ENCODE measurements around the gene KRT78. TPM values are rescaled to one million over a fixed set of nuclear protein-coding genes. Genes with fewer than 3 reads are reported as not detected.
"Not testable (repeated sequence)": the region's sequence is repeated elsewhere in the genome, so short reads cannot be mapped to it uniquely, and the experiment has no call there.

KRT78 gene
- polyA plus RNA-seq, 5 donors: 0.16 TPM; not detected in 4

- no peak for DNase-seq
Measured at GRCh38 chr12:52872644-52873389, 24.0 kb upstream of the KRT78 start.

DNA sequence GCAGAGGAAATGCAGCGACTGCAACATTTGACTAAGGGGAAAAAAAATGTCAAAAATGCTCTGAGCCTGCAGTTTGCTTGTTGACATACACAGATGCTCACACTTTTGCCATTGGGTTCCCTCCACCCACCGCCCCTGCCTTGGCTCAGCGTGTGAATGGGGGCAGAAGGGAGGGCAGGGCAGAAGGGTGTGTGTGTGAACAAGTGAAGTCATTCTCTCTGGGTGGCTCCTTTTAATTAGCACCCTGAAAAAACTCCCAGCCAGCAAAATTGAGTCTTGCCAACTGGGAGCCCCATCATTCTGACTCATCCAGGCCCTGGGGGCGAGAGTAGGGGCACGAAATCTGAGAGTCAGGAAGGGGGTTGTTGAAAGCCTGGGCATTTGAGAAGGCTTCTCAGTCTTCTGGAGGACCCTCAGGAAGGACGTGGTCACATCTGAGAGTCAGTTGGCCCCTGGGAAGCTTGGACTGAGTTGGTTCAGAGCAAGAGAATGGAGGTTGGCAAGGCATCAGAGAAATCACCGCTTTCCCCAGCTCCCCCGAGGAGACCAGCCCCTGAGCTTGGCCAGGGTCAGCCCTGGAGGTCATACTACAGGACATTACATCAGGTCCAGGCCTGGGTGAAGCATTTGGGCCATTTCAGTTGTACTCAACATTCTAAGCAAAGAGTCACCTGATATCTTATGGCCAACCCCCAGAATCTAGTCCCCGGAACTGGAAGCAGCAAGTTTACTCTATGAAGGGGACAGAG, 22.7 kb upstream of the KRT78 start:
- DNase-seq: no peak

DNA sequence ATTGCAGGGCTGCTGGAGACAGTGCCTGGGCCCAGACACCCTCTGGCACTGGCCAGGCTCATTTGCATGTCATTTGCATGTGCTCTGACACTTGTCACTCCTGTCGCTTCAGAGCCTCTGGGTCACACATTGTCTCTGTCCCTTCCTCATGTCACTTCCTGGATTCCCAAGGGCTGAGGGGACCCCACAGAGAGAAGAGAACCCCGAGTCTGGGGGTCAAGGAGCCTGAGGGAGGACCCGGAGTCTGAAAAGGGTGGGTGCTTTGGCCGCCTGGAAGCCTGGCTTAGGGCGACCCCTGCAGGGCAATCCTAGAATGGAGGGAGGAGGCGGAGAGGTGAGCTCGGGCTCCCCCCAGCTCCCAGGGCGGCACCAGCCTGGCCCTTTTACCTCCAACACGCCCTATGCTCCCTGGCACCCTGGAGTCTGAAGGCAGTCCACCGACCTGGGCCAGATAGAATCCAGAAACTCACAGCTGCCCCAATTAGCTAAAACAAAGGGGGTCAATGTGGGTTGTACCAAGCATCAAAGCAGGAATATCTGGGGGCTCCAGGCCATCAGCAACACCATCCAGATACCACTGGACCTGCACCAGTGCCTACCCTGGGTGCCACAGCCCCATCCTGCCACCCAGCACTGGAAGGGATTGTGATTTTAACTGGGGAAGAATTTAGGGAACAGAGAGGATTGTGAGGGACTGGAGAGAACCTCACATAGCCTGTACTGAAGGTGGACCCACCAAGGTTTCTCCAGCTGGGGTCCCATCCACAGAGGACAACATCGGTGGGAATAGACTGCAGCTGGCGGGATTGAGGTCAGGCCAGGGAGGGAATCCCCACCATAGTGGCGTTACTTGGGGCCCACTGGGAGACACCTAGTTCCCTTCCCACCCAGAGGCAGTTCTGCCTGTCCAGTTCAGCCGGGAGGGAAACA, 21.8 kb upstream of the KRT78 start:
- no peak for DNase-seq

DNA sequence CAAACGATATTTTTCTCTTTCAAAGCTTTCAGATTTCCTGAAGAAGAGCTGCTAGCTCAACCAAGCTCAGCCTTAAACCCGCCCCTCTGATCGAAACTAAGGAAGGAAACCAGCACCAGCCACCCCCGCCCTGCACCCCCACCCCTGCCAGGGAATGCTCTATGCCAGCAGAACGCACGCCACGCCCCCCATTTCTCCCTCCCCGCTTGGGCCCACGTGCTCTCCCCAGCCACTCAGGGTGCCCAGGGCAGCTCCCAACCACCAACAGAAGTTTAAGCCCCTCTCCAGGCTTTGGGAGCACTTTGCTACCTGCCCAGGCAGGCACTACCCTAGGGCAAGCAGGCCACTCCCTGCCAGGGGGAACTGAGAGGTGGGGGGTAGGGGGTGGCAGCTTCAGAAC, 18.8 kb upstream of the KRT78 start:
- DNase-seq: no peak

DNA sequence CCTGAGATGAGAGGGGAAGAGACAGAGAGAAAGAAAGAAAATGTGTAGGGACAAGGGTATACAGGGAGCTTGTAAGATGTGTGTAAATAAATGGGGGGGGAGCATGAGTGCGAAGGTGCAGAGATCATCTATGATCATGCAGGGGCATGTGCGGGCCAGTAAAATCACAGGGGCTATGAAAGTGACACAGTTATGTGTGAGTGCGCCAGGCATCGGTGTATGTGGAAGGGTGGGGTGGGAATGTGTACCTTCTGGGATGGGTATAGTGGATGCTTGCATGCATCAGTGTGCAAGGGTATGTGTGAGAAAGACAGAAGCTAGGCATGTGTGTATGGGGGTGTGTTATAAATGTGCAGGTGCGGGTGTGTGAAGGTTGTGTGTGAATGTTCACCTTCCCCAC, 18.4 kb upstream of the KRT78 start:
- no peak for DNase-seq

- DNase-seq: peak in 1 of 2 donors; percentile 54
Measured at GRCh38 chr12:52865090-52865944, 16.5 kb upstream of the KRT78 start.

GRCh38 chr12:52862023-52862422, 13.2 kb upstream of the KRT78 start:
- no peak for DNase-seq

GRCh38 chr12:52861511-52861910, 12.7 kb upstream of the KRT78 start:
- no peak for DNase-seq

- DNase-seq: no peak
Measured at GRCh38 chr12:52860102-52860823, 11.5 kb upstream of the KRT78 start.

GRCh38 chr12:52857500-52857899, 8.7 kb upstream of the KRT78 start:
- no peak for DNase-seq

DNA sequence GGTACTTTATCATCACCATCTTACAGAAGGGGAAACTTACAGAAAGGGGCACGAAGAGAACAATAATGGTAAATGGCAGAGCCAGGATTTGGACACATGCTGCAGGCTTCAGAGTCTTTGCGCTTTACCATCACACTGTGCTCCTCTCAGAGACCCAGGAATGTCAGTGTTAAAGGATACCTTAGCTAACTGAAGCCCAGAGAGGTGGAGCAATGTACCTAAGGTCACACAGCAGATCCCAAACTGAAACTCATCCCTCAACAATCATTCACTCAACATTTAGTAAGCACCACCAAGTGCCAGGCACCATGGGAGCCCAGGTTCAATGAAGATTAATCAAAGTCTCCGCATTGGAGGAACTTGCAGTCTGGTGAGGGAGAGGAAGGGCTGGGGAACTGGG, 8.0 kb upstream of the KRT78 start:
- no peak for DNase-seq

- not testable (repeated sequence) for DNase-seq
Measured at GRCh38 chr12:52856077-52856476, 7.3 kb upstream of the KRT78 start.

- DNase-seq: no peak
Measured at GRCh38 chr12:52851787-52852186, 3.0 kb upstream of the KRT78 start.

- no peak for DNase-seq
Measured at GRCh38 chr12:52850681-52851080, 1.9 kb upstream of the KRT78 start.

DNA sequence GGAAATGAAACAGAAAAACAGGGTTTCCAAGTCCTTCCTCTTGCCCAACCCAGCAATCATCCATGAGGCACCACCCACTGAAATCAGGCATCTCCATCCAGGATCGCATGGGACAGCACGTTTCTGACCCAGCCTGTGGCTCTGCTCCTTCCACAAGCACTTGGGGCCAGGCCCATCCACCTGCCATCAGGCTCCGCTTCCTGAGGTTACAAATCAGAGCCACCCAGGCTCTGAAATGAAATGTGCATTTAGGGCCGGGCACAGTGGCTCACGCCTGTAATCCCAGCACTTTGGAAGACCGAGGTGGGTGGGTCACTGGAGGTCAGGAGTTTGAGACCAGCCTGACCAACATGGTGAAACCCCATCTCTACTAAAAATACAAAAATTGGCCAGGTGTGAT, 717 bp upstream of the KRT78 start:
- DNase-seq: no peak

- no peak for DNase-seq
Measured at GRCh38 chr12:52847335-52848102, 1.3 kb downstream of the KRT78 start.

GRCh38 chr12:52846356-52846970, 2.3 kb downstream of the KRT78 start:
- no peak for DNase-seq

- no peak for DNase-seq
Measured at GRCh38 chr12:52845946-52846345, 2.8 kb downstream of the KRT78 start.

- no peak for DNase-seq
Measured at GRCh38 chr12:52844386-52844785, 4.4 kb downstream of the KRT78 start.

Data from right lung (tissue), 5 donors.